ENCODE results near the gene CTRL. TPM values are rescaled to one million over a fixed set of nuclear protein-coding genes. Genes with fewer than 3 reads are reported as not detected.

The CTRL gene
- total RNA-seq, 1 experiment from 2014 or later, result 1.7 TPM

DNA sequence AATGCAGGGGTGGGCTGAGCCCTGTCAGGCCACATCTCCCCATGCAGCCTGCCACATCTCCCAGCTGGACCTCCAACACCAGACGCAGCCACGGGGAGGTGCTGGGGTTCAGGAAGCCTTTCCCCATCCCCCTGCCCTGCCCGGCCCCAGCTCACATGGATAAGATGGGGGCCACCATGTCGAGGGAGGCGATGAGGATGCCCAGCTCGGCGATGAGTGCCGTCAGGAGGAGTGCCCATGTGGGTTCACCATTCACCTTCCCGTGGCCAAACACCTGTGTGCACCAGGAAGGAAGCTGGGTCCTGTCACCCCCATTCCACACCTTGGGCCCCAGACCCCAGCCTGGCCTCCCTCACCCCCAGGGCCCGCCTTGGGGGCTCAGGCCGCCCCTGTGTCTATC is 18.0 kb upstream of the CTRL start:
- no peaks in the 10 kb centered on the region for H3K27me3 ChIP-seq
- H3K27ac ChIP-seq, result no peak overlapping the region
- H3K9me3 ChIP-seq (replicated peaks), result no peaks in the 10 kb centered on the region
- no peak for DNase-seq
- no peaks in the 10 kb centered on the region for H3K4me1 ChIP-seq
- H3K36me3 ChIP-seq, result peaks cover 6% of the 10 kb centered on the region; the same call in 1 of the 2 replicates
- no peak overlapping the region for H3K4me3 ChIP-seq

DNA sequence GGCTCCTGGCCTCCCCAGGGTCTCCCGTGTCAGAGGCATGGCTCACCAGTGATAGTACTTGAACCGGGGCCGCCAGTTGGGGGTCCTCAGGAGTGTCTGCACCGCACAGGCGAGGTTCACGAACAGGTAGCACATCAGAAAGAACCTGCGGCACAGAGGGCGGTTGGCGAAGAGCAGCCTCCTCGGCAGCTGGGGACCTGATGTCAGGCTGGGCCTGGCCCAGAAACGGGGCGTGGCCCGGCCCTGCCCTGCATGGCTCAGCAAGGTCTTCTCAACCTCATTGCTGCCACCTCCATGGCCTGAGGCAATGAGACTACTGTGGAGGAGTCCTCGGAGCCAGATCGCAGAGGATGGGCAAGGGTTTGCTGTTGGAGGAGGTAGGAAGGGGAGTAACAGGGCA is 16.4 kb upstream of the CTRL start:
- Histone ChIP-seq H3K36me3 (peaks cover 6% of the 10 kb centered on the region; the same call in 1 of the 2 replicates), H3K4me1 (no peaks in the 10 kb centered on the region), H3K9me3 (replicated peaks) (no peaks in the 10 kb centered on the region), H3K27me3 (no peaks in the 10 kb centered on the region), H3K27ac (no peak overlapping the region), H3K4me3 (no peak overlapping the region)
- DNase-seq, result no peak

DNA sequence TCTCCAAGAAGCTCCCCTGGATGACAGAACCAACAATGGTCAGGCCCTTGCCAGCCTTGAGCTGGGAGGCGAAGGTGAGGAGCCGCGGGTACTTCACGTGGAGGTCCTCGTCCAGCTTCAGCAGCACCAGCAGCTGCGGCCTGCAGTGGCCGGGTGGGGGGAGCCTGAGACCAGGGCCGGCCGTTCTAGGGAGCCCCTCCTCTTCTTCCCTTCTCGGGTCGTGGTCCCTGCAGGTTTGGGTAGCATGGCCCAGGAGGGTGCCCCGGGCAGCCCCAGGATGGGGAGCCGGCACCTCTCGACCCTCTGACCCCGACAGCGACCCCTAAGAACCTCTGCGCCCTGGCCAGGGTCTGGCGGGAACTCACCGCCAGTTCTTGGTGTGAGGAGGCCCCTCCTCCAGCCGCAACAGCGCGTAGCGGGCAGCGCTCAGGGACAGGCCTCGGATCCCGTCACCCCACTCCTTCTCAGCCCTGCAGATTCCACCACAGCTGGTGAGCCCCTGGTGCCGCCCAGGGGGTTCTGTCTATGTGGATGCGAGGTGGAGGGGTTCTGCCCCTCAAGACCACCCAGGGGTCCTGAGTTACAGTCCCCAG is 15.4 kb upstream of the CTRL start:
- Histone ChIP-seq H3K27me3 (no peaks in the 10 kb centered on the region), H3K9me3 (replicated peaks) (no peaks in the 10 kb centered on the region), H3K36me3 (peaks cover 6% of the 10 kb centered on the region; the same call in 1 of the 2 replicates), H3K27ac (no peak overlapping the region), H3K4me1 (no peaks in the 10 kb centered on the region), H3K4me3 (no peak overlapping the region)
- DNase-seq, result no peak

DNA sequence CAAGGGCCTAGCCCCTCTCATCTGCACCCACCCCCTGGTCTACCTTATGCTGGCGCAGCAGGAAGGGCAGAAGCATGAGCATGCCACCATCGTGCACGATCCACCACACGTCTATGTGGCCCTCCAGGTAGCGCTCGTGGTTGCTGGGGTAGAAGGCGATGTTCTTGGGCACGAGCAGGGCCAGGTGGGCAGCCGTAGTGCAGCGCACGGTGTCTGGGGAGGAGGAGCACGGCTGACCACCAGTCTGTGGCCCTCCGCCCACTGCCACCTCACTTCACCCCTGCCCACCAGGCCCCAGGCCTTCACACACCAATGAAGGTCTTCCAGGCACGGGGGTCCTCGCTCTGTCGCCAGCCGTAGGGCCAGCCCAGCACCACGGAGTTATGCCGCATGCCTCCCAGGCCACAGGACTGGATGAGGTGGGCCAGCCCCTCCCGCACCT is 14.5 kb upstream of the CTRL start:
- Histone ChIP-seq H3K36me3 (peaks cover 6% of the 10 kb centered on the region; the same call in 1 of the 2 replicates), H3K4me1 (no peaks in the 10 kb centered on the region), H3K4me3 (no peak overlapping the region), H3K27me3 (no peaks in the 10 kb centered on the region), H3K27ac (no peak overlapping the region), H3K9me3 (replicated peaks) (no peaks in the 10 kb centered on the region)
- no peak for DNase-seq

DNA sequence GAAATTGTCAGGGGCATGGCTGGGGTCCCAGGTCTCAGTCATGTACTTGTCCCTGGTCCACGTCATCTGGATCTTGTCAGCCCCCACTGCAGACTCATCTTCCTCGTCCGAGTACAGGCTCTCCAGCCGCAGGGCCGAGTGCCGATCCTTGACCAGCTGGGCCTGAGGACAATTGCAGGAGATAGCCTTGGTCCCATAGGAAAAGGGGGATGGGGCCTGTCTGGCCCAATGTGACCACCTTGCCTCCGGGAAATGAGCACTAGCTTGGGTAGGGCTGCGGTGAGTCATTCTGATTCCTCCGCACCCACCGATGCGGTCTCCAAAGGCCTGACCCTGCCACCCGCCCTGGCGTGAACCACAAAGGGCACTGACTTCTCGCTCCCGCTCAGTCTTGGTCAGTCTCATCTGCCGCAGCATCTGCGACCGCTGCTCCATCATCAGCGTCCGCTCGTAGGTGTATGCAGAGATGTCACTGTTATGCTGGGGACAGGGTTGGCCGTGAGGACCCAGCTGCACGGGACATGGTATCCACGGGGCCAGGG is 13.8 kb upstream of the CTRL start:
- H3K36me3 ChIP-seq, result peaks cover 6% of the 10 kb centered on the region; the same call in 1 of the 2 replicates
- H3K27ac ChIP-seq, result no peak overlapping the region
- no peaks in the 10 kb centered on the region for H3K4me1 ChIP-seq
- no peak for DNase-seq
- H3K27me3 ChIP-seq, result no peaks in the 10 kb centered on the region
- no peak overlapping the region for H3K4me3 ChIP-seq
- no peaks in the 10 kb centered on the region for H3K9me3 ChIP-seq (replicated peaks)

DNA sequence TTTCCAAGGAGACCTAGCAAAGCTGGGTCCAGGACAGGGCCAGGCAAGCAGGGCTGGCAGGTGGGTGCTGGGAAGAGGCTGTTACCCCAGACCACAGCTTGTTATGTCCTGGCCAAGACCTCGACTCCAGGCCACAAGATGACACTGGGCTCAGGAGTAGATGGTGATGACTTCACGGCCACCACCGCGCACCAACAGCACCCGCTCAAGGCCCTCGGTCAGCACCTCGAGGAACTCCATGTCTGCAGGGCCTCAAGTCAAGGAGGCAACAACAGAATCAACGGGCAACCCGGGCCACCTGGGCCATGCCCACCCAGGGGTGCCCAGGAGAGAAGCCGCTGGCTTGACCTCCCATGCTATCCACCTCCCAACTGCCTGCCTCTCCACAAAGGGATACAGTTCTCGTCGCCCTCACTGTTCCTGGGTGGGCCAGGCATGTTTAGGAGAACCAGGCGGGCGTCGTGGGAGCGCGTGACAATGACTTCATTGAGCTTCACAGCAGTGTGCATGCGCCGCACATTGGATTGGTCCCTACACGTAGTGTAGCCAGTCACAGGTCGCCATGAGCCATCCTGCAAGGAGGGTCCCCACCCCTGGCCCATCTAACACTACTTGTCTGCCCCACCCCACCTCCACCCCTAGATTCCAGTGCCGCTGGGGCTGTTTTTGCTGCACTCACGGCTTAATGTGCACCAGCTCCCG is 13.2 kb upstream of the CTRL start:
- Histone ChIP-seq H3K4me1 (no peaks in the 10 kb centered on the region), H3K27ac (no peak overlapping the region), H3K36me3 (peaks cover 6% of the 10 kb centered on the region; the same call in 1 of the 2 replicates), H3K9me3 (replicated peaks) (no peaks in the 10 kb centered on the region), H3K27me3 (no peaks in the 10 kb centered on the region), H3K4me3 (no peak overlapping the region)
- no peak for DNase-seq

DNA sequence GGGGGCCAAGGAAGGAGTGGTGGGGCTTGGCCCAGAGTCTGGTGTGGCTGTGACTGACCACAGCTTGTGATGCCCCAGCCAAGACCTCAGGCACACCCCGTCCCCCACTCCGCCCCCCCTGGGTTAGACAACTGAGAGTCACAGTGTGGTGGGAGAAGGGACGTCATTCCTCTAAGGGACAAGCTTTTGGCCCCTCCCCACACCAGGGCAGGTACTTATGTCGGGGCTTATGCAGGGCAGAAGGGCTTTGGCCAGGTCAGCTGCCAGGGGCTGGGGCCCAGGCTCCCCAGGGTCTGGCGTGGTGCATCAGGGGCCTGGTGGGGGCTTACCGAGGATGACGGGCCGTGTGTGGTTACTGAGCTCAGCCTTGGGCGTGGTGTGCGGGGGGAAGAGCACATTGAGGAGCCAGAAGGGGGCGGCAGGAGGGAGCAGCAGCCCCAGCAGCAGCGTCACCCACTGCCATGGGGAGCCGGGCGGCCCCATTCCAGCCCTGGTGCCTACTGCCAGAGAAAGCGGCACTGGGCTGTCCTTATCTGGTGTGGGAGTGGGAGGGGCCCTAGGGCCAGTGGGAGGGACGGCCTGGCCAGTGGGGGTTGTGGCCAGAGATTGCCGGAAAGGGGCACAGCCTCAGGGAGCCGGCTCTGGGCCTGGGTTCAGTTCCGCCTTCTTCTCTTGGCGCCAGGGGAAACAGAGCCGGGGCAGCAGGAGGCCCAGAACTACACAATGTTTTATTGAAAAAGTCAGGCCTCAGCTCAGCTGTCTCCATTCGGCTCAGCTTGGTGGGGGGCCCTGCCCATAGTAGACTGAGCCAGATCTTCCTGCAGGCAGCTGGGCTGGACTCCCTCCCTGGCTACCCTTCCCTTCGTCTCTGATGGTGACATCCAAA is 12.2 kb upstream of the CTRL start, which contains the start of gene LCAT:
Gene LCAT (minus strand): TSS at position 502 of the 886 bp plus-strand sequence. CDS start 19 bp downstream, at position 483.
- H3K36me3 ChIP-seq, result peaks cover 6% of the 10 kb centered on the region; the same call in 1 of the 2 replicates
- no peak for DNase-seq

DNA sequence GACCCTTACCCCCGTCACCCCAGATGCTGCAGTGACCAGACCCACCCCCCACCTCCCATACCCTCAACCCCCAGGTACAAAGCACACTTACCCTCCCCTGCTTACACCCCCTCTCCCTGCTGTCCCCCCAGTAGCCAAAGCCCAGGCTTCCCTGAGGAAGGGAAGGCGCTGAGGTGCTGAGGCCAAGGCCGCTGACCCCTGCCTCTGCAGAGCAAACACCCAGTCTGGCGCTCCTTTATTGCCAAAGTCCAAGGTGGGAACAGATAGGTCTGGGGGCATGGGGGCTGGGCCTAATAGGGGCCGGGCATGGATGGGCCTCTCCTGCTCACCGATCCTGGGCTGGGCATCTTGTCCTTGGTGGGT is 11.6 kb upstream of the CTRL start:
- H3K4me3 ChIP-seq, result no peak overlapping the region
- no peaks in the 10 kb centered on the region for H3K27me3 ChIP-seq
- H3K9me3 ChIP-seq (replicated peaks), result no peaks in the 10 kb centered on the region
- H3K4me1 ChIP-seq, result no peaks in the 10 kb centered on the region
- peaks cover 6% of the 10 kb centered on the region; the same call in 1 of the 2 replicates for H3K36me3 ChIP-seq
- no peak overlapping the region for H3K27ac ChIP-seq
- no peak for DNase-seq

More for the DNA sequence above, 12.2 kb upstream of the CTRL start, which contains the start of gene LCAT:
- H3K9me3 ChIP-seq (replicated peaks), result no peaks in the 10 kb centered on the region
- no peaks in the 10 kb centered on the region for H3K4me1 ChIP-seq
- H3K27ac ChIP-seq, result no peak within 1 kb of the TSS
- no peaks in the 10 kb centered on the region for H3K27me3 ChIP-seq
- no peak within 1 kb of the TSS for H3K4me3 ChIP-seq

DNA sequence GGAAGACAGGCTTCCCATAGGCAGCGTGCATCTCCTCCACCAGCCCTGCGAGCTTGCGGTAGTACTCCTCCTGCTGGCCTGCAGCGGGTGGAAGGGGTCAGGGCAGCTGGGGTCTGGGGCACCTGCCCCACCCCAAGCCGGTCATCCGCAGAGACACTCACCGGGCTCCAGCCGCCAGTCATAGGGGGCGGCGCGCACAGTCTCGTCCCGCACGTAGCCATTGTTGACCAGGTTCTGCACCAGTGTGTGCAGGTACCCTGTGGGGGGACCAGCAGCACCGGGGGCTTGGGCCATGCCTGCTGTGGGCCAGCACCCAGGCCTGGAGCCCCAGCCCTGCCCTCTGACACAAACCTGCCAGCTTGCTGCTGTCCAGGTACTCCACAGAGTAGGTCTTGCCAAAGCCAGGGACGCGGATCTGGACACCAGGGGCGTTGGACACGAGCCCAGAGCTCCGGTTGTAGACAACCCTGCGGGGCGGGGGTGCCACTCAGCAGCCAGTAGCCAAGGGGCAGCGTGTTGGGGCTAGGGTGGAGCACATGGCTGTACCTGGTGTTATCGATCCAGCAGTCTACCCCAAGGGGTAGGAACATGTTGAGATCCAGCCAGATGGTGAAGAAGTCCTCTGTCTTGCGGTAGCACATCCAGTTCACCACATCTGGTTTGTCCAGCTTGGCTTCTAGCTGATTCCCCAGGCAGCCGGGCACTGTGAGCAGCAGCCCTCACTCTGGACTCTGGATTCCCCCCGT is 11.0 kb upstream of the CTRL start:
- Histone ChIP-seq H3K9me3 (replicated peaks) (no peaks in the 10 kb centered on the region), H3K27me3 (no peaks in the 10 kb centered on the region), H3K4me1 (no peaks in the 10 kb centered on the region), H3K27ac (no peak overlapping the region), H3K4me3 (no peak overlapping the region), H3K36me3 (0 out of 2 replicates have a peak, but pooled peaks cover 6% of the 10 kb centered on the region)
- DNase-seq, result no peak

DNA sequence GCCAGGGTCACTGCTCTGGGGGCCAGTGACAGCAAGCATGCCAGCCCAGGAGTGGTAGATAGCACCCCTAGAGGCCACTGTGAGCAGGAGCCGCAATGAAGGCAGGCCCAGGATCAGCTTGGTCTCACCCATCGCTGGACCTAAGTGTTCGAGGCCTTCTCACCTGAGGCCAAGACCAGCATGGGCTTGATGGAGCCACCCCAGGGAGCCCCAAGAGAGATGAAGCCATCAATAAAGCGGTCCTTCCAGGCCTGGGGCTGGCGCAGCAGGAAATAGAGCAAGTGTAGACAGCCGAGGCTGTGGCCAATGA is 10.5 kb upstream of the CTRL start:
- Histone ChIP-seq H3K4me1 (no peaks in the 10 kb centered on the region), H3K9me3 (replicated peaks) (no peaks in the 10 kb centered on the region), H3K27ac (no peak overlapping the region), H3K27me3 (no peaks in the 10 kb centered on the region), H3K4me3 (no peak overlapping the region), H3K36me3 (0 out of 2 replicates have a peak, but pooled peaks cover 5% of the 10 kb centered on the region)
- peak; percentile 31 to 52 for DNase-seq

DNA sequence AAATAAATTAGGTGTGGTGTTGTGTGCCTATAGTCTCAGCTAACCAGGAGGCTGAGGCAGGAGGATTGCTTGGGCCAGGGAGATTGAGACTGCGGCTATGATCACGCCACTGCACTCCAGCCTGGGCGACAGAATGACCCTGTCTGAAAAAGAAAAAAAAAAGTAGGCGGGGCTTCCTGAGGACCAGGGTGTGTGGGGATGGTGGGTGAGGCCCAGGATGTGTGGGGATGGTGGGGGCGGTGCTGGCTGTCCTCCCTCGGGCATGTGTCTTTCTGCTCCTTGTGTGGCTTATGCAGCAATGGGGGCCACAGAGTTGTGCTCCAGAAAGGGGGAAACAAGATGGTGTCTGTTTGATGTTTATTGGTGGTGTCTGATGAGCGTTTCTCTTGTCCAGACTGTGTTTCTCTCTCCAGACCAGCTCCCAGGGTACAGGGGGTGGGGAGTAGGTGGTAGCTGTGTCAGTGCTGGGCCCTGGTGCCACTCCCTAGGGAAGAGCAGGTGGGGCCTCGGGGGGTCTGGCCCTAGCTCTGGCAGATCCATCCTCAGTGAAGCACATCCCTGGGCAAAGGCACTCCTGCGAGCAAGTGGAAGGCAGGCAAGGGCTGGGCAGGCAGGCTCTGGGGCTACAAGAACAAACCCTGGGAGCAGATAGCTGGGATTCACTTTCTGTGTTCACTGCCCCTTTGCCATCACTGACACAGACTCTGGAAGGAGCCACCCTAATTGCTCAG is 10.0 kb upstream of the CTRL start:
- no peak for DNase-seq
- H3K36me3 ChIP-seq, result 0 out of 2 replicates have a peak, but pooled peaks cover 3% of the 10 kb centered on the region

DNA sequence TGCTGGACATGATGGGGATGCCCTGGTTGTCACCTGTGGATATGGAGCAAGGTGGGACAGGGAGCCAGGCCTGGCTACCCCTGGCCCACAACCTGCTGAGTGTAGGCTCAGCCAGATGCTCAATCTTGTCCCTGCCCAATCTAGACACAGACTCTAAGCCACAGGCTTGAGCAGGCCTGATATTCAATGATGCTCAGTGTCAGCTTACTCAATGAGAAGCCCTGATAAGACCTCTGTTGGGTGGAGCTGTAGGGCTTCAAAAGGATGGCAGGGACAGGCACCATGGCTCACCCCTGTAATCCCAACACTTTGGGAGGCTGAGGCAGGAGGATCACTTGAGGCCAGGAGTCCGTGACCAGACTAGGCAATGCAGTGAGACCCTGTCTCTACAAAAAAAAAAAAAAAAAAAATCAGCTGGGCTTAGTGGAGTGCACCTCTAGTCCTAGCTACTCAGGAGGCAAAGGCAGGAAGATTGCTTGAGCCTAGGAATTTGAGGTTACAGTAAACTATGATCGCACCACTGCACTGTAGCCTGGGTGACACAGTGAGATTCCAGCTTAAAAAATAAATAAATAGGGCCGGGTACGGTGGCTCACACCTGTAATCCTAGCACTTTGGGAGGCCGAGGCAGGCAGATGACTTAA is 8.9 kb upstream of the CTRL start:
- H3K27ac ChIP-seq, result no peak overlapping the region
- no peaks in the 10 kb centered on the region for H3K27me3 ChIP-seq
- 0 out of 2 replicates have a peak, but pooled peaks cover 3% of the 10 kb centered on the region for H3K36me3 ChIP-seq
- no peaks in the 10 kb centered on the region for H3K4me1 ChIP-seq
- no peak for DNase-seq
- H3K9me3 ChIP-seq (replicated peaks), result no peaks in the 10 kb centered on the region
- H3K4me3 ChIP-seq, result no peak overlapping the region

More for the DNA sequence above, 10.0 kb upstream of the CTRL start:
- Histone ChIP-seq H3K9me3 (replicated peaks) (no peaks in the 10 kb centered on the region), H3K27me3 (no peaks in the 10 kb centered on the region), H3K27ac (no peak overlapping the region), H3K4me3 (no peak overlapping the region), H3K4me1 (no peaks in the 10 kb centered on the region)
